ENCODE data around the gene ERFL.
"Not testable (repeated sequence)": the region's sequence is repeated elsewhere in the genome, so short reads cannot be mapped to it uniquely, and the experiment has no call there.

Gene ERFL

GRCh38 chr19:41926763-41927496 is 1.3 kb downstream of the ERFL start:
- DNase-seq (ENCODE audit: low read depth), result no peak

- no peak for DNase-seq (ENCODE audit: low read depth)
These were observed 2.1 kb downstream of the ERFL start for GRCh38 chr19:41926028-41926762.

GRCh38 chr19:41925208-41926003 is 2.8 kb downstream of the ERFL start:
- no peak for DNase-seq (ENCODE audit: low read depth)

GRCh38 chr19:41924151-41925145 is 3.8 kb downstream of the ERFL start:
- no peak for DNase-seq (ENCODE audit: low read depth)

- DNase-seq (ENCODE audit: low read depth), result no peak
These were observed 5.0 kb downstream of the ERFL start for GRCh38 chr19:41923045-41923788.

GRCh38 chr19:41922585-41922984 is 5.7 kb downstream of the ERFL start:
- no peak for DNase-seq (ENCODE audit: low read depth)

- no peak for DNase-seq (ENCODE audit: low read depth)
These were observed 6.4 kb downstream of the ERFL start for GRCh38 chr19:41921577-41922576.

- DNase-seq (ENCODE audit: low read depth), result no peak
These were observed 7.2 kb downstream of the ERFL start for GRCh38 chr19:41920882-41921576.

GRCh38 chr19:41919948-41920712 is 8.1 kb downstream of the ERFL start:
- no peak for DNase-seq (ENCODE audit: low read depth)

- no peak for DNase-seq (ENCODE audit: low read depth)
These were observed 9.5 kb downstream of the ERFL start for GRCh38 chr19:41918653-41919244.

GRCh38 chr19:41918095-41918494 is 10.2 kb downstream of the ERFL start:
- DNase-seq (ENCODE audit: low read depth), result no peak

GRCh38 chr19:41917676-41918075 is 10.6 kb downstream of the ERFL start:
- no peak for DNase-seq (ENCODE audit: low read depth)

GRCh38 chr19:41915776-41916414 is 12.4 kb downstream of the ERFL start:
- no peak for DNase-seq (ENCODE audit: low read depth)

GRCh38 chr19:41915021-41915775 is 13.1 kb downstream of the ERFL start:
- no peak for DNase-seq (ENCODE audit: low read depth)

GRCh38 chr19:41914424-41914834 is 13.8 kb downstream of the ERFL start:
- DNase-seq (ENCODE audit: low read depth), result not testable (repeated sequence)
